Mesenchymal stem cell (in vitro differentiated cells and primary cell): ENCODE measurements around the gene RHOB.
A peak's percentile ranks its signal among the peaks of the same experiment; 100 is the strongest.

Source experiments
- DNase-seq: peaks from one replicate; pipeline ENCODE4 v3.0.0-alpha.2; 2013
- H2AFZ ChIP-seq: one replicate; pipeline ENCODE4 v1.6.1; 2013; ENCODE audit warnings: low read depth, mild to moderate bottlenecking, control low read depth, inconsistent platforms, low read length, moderate library complexity
- H2AK5ac ChIP-seq: 2 replicates; pipeline ENCODE4 v1.6.1; 2013; ENCODE audit warnings: low read length, moderate library complexity, mild to moderate bottlenecking, inconsistent platforms; ENCODE audit not compliant: severe bottlenecking
- H2BK120ac ChIP-seq: one replicate; pipeline ENCODE4 v1.6.1; 2013; ENCODE audit warnings: low read depth, mild to moderate bottlenecking, inconsistent platforms, low read length, moderate library complexity
- H2BK12ac ChIP-seq, 2 experiments: one replicate each; pipeline ENCODE4 v1.6.1; 2013; ENCODE audit warnings: inconsistent platforms in 2 of 2, low read length in 2 of 2, mild to moderate bottlenecking in 2 of 2, moderate library complexity in 2 of 2, control low read depth in 1 of 2
- H2BK15ac ChIP-seq: one replicate; pipeline ENCODE4 v1.6.1; 2013; ENCODE audit warnings: mild to moderate bottlenecking, low read depth, inconsistent platforms; ENCODE audit not compliant: poor library complexity, severe bottlenecking
- H2BK5ac ChIP-seq: 2 replicates; pipeline ENCODE4 v1.6.1; 2013; ENCODE audit warnings: low read depth, mild to moderate bottlenecking, low read length, control low read depth, inconsistent platforms; ENCODE audit not compliant: poor library complexity, severe bottlenecking
- H3K14ac ChIP-seq, 2 experiments: one replicate each; pipeline ENCODE4 v1.6.1; 2013; ENCODE audit warnings: inconsistent platforms in 2 of 2, low read length in 2 of 2, control low read depth in 1 of 2, mild to moderate bottlenecking in 1 of 2, moderate library complexity in 1 of 2
- H3K18ac ChIP-seq, 2 experiments: one replicate each; pipeline ENCODE4 v1.6.1; 2013; ENCODE audit warnings: inconsistent platforms in 2 of 2, low read length in 2 of 2, control low read depth in 1 of 2, low read depth in 1 of 2, mild to moderate bottlenecking in 1 of 2
- H3K23ac ChIP-seq, 2 experiments: one replicate each; pipeline ENCODE4 v1.6.1; 2013; ENCODE audit warnings: inconsistent platforms in 2 of 2, low read length in 2 of 2, mild to moderate bottlenecking in 2 of 2, moderate library complexity in 2 of 2, control low read depth in 1 of 2
- H3K27ac ChIP-seq: 2 replicates; pipeline ENCODE4 v1.5.1; 2013; ENCODE audit warnings: mild to moderate bottlenecking, moderate library complexity, low read length, control low read depth, inconsistent platforms; ENCODE audit not compliant: poor library complexity, severe bottlenecking
- H3K27me3 ChIP-seq, 2 experiments: 2 replicates each; pipeline versions ENCODE4 v1.6.1 to v1.7.0; 2013; ENCODE audit warnings: low read length in 2 of 2, mild to moderate bottlenecking in 2 of 2, moderate library complexity in 2 of 2, control low read depth in 1 of 2, inconsistent platforms in 1 of 2; ENCODE audit not compliant: control insufficient read depth in 1 of 2, insufficient read depth in 1 of 2
- H3K36me3 ChIP-seq, 2 experiments: 2 replicates each; pipeline versions ENCODE4 v1.6.1 to v1.7.0; 2013; ENCODE audit warnings: low read length in 2 of 2, control low read depth in 1 of 2, inconsistent platforms in 1 of 2, low read depth in 1 of 2, mild to moderate bottlenecking in 1 of 2; ENCODE audit not compliant: insufficient read depth in 2 of 2, control insufficient read depth in 1 of 2
- H3K4ac ChIP-seq, 2 experiments: one replicate each; pipeline ENCODE4 v1.6.1; 2013; ENCODE audit warnings: inconsistent platforms in 2 of 2, low read length in 2 of 2, mild to moderate bottlenecking in 2 of 2, moderate library complexity in 2 of 2, control low read depth in 1 of 2, low read depth in 1 of 2
- H3K4me1 ChIP-seq: 2 replicates; pipeline ENCODE4 v1.6.1; 2013; ENCODE audit warnings: low read depth, low read length, control low read depth; ENCODE audit not compliant: control insufficient read depth, insufficient read depth
- H3K4me2 ChIP-seq: 2 replicates; pipeline ENCODE4 v1.6.1; 2013; ENCODE audit warnings: low read length, mild to moderate bottlenecking, inconsistent platforms; ENCODE audit not compliant: poor library complexity, severe bottlenecking
- H3K4me3 ChIP-seq, 2 experiments: 2 replicates each; pipeline versions ENCODE4 v1.5.1 to v1.7.0; 2013; ENCODE audit warnings: low read length in 2 of 2, mild to moderate bottlenecking in 2 of 2, control low read depth in 1 of 2, low read depth in 1 of 2; ENCODE audit not compliant: insufficient read depth in 1 of 2
- H3K79me1 ChIP-seq: replicated peaks from 2 replicates; pipeline ENCODE4 v1.6.1; 2013; ENCODE audit warnings: mild to moderate bottlenecking, control low read depth, low read length, inconsistent platforms; ENCODE audit not compliant: poor library complexity, severe bottlenecking
- H3K9ac ChIP-seq: 2 replicates; pipeline ENCODE4 v1.7.0; 2013; ENCODE audit warnings: mild to moderate bottlenecking, low read length, moderate library complexity
- H3K9me3 ChIP-seq: 2 replicates; pipeline ENCODE4 v1.7.0; 2013; ENCODE audit warnings: mild to moderate bottlenecking, low read length; ENCODE audit not compliant: control insufficient read depth
- H4K8ac ChIP-seq: one replicate; pipeline ENCODE4 v1.6.1; 2013; ENCODE audit warnings: inconsistent platforms, mild to moderate bottlenecking, low read length, moderate library complexity
- H4K91ac ChIP-seq: one replicate; pipeline ENCODE4 v1.6.1; 2013; ENCODE audit warnings: mild to moderate bottlenecking, low read length, inconsistent platforms
- WGBS: methylation state at CpG from one replicate; pipeline ENCODE4 v1.1.7; 2013; ENCODE audit warnings: mixed read lengths; 5-methylcytosine and 5-hydroxymethylcytosine counted together

RHOB gene

GRCh38 chr2:20438334-20439192 is 8.3 kb upstream of the RHOB start:
- H2AK5ac ChIP-seq, result peak overlapping the region; percentile 82
- 69% methylated on average over 3 of the region's 7 CpGs for WGBS
- peak; percentile 96 for DNase-seq
- peak overlapping the region; percentile 50 for H3K4me2 ChIP-seq
- H4K91ac ChIP-seq, result peak overlapping the region; percentile 63
- H3K79me1 ChIP-seq, result no peaks in the 10 kb centered on the region
- peak overlapping the region; percentile 76 for H2AFZ ChIP-seq
- H3K27ac ChIP-seq, result peak overlapping the region; percentile 25
- no peaks in the 10 kb centered on the region for H3K27me3 ChIP-seq
- peak overlapping the region in 1 of 2 experiments; percentile 90 for H3K18ac ChIP-seq
- peak overlapping the region; percentile 48 for H3K9ac ChIP-seq
- H2BK120ac ChIP-seq, result no peak overlapping the region
- peak overlapping the region in 1 of 2 experiments; percentile 90 for H3K14ac ChIP-seq
- H3K23ac ChIP-seq, result no peak overlapping the region
- no peaks in the 10 kb centered on the region for H3K9me3 ChIP-seq
- H2BK5ac ChIP-seq, result no peak overlapping the region
- H3K36me3 ChIP-seq, result no peaks in the 10 kb centered on the region
- peak overlapping the region; percentile 94 for H4K8ac ChIP-seq
- peaks cover 11% of the 10 kb centered on the region for H3K4me1 ChIP-seq
- peak overlapping the region; percentile 89 to 97 for H2BK12ac ChIP-seq
- H3K4ac ChIP-seq, result peak overlapping the region in 1 of 2 experiments; percentile 92
- no peak overlapping the region for H3K4me3 ChIP-seq
- peak overlapping the region; percentile 80 for H2BK15ac ChIP-seq

- H3K23ac ChIP-seq, result no peak overlapping the region
- H2BK12ac ChIP-seq, result peak overlapping the region in 1 of 2 experiments; percentile 41
- H3K9ac ChIP-seq, result peak overlapping the region; percentile 40
- H2BK120ac ChIP-seq, result no peak overlapping the region
- no peaks in the 10 kb centered on the region for H3K79me1 ChIP-seq
- H3K4me2 ChIP-seq, result no peak overlapping the region
- H3K4me1 ChIP-seq, result peaks cover 11% of the 10 kb centered on the region
- peak; percentile 62 for DNase-seq
- H3K36me3 ChIP-seq, result no peaks in the 10 kb centered on the region
- peak overlapping the region; percentile 61 for H2AK5ac ChIP-seq
- no peak overlapping the region for H3K4ac ChIP-seq
- no peak overlapping the region for H2AFZ ChIP-seq
- H2BK5ac ChIP-seq, result no peak overlapping the region
- peak overlapping the region in 1 of 2 experiments; percentile 55 for H3K18ac ChIP-seq
- no peak overlapping the region for H4K8ac ChIP-seq
- 47% methylated on average over 4 of the region's 4 CpGs for WGBS
- no peak overlapping the region for H3K14ac ChIP-seq
- H3K27me3 ChIP-seq, result no peaks in the 10 kb centered on the region
- H3K4me3 ChIP-seq, result no peak overlapping the region
- H2BK15ac ChIP-seq, result no peak overlapping the region
- H4K91ac ChIP-seq, result no peak overlapping the region
- H3K9me3 ChIP-seq, result no peaks in the 10 kb centered on the region
- peak overlapping the region; percentile 19 for H3K27ac ChIP-seq
These were observed 7.7 kb upstream of the RHOB start for GRCh38 chr2:20439193-20439475.

- H3K27me3 ChIP-seq, result no peaks in the 10 kb centered on the region
- no peak overlapping the region for H3K14ac ChIP-seq
- H2BK120ac ChIP-seq, result no peak overlapping the region
- peak overlapping the region; percentile 61 for H2AK5ac ChIP-seq
- H3K79me1 ChIP-seq, result no peaks in the 10 kb centered on the region
- H3K9me3 ChIP-seq, result no peaks in the 10 kb centered on the region
- H4K91ac ChIP-seq, result no peak overlapping the region
- H2BK12ac ChIP-seq, result peak overlapping the region in 1 of 2 experiments; percentile 41
- H3K4me2 ChIP-seq, result no peak overlapping the region
- no peak overlapping the region for H3K4me3 ChIP-seq
- H3K4ac ChIP-seq, result no peak overlapping the region
- no peak for DNase-seq
- peaks cover 11% of the 10 kb centered on the region for H3K4me1 ChIP-seq
- peak overlapping the region in 1 of 2 experiments; percentile 55 for H3K18ac ChIP-seq
- H2BK5ac ChIP-seq, result no peak overlapping the region
- WGBS, result 92% methylated on average over 5 of the region's 5 CpGs
- H4K8ac ChIP-seq, result no peak overlapping the region
- no peak overlapping the region for H2BK15ac ChIP-seq
- H3K27ac ChIP-seq, result peak overlapping the region; percentile 19
- H2AFZ ChIP-seq, result no peak overlapping the region
- no peak overlapping the region for H3K23ac ChIP-seq
- H3K36me3 ChIP-seq, result no peaks in the 10 kb centered on the region
- H3K9ac ChIP-seq, result no peak overlapping the region
These were observed 7.4 kb upstream of the RHOB start for GRCh38 chr2:20439503-20439902.

GRCh38 chr2:20440001-20440560 is 6.8 kb upstream of the RHOB start:
- H3K4me1 ChIP-seq, result peaks cover 14% of the 10 kb centered on the region
- H4K91ac ChIP-seq, result no peak overlapping the region
- no peak overlapping the region for H3K14ac ChIP-seq
- H3K4me3 ChIP-seq, result no peak overlapping the region
- no peak overlapping the region for H2BK12ac ChIP-seq
- no peak overlapping the region for H3K27ac ChIP-seq
- H2BK120ac ChIP-seq, result no peak overlapping the region
- no peak overlapping the region for H4K8ac ChIP-seq
- H3K9ac ChIP-seq, result no peak overlapping the region
- H2AK5ac ChIP-seq, result peak overlapping the region; percentile 68
- no peak overlapping the region for H3K18ac ChIP-seq
- no peak overlapping the region for H3K4ac ChIP-seq
- 95% methylated on average over 6 of the region's 6 CpGs for WGBS
- no peak overlapping the region for H3K23ac ChIP-seq
- no peak overlapping the region for H3K4me2 ChIP-seq
- H2BK5ac ChIP-seq, result no peak overlapping the region
- H3K9me3 ChIP-seq, result no peaks in the 10 kb centered on the region
- no peaks in the 10 kb centered on the region for H3K27me3 ChIP-seq
- no peak overlapping the region for H2BK15ac ChIP-seq
- no peak overlapping the region for H2AFZ ChIP-seq
- no peak for DNase-seq
- H3K36me3 ChIP-seq, result no peaks in the 10 kb centered on the region
- H3K79me1 ChIP-seq, result peaks cover under 1% of the 10 kb centered on the region
